HEK293T (cell line): ENCODE data around the gene PSMA5.

Source experiments
- ARNT ChIP-seq: fragments of 450-650 bp; IDR thresholded peaks from 2 replicates; pipeline ENCODE4 v1.6.1; 2017; ENCODE audit warnings: mild to moderate bottlenecking
- BHLHE40 ChIP-seq: fragments of 450-650 bp; IDR thresholded peaks from 2 replicates; pipeline ENCODE4 v1.6.1; 2016; ENCODE audit warnings: mild to moderate bottlenecking, moderate library complexity, borderline replicate concordance
- FOXA1 ChIP-seq: fragments of 450-650 bp; IDR thresholded peaks from 2 replicates; pipeline ENCODE4 v1.6.1; 2016; ENCODE audit warnings: mild to moderate bottlenecking
- FOXK2 ChIP-seq: fragments of 450-650 bp; IDR thresholded peaks from 2 replicates; pipeline ENCODE4 v1.6.1; 2016; ENCODE audit warnings: mild to moderate bottlenecking
- FOXM1 ChIP-seq: fragments of 450-650 bp; IDR thresholded peaks from 2 replicates; pipeline ENCODE4 v1.6.1; 2017; ENCODE audit warnings: mild to moderate bottlenecking, borderline replicate concordance
- L3MBTL2 ChIP-seq: fragments of 450-650 bp; conservative IDR thresholded peaks from 2 replicates; pipeline ENCODE4 v1.6.1; 2016; ENCODE audit warnings: mild to moderate bottlenecking
- NFRKB ChIP-seq: fragments of 450-650 bp; IDR thresholded peaks from 2 replicates; pipeline ENCODE4 v1.6.1; 2016; ENCODE audit warnings: mild to moderate bottlenecking, moderate library complexity
- SP1 ChIP-seq: fragments of 450-650 bp; IDR thresholded peaks from 2 replicates; pipeline ENCODE4 v1.6.1; 2017
- SUZ12 ChIP-seq: fragments of 450-650 bp; IDR thresholded peaks from 2 replicates; pipeline ENCODE4 v1.6.1; 2016; ENCODE audit warnings: mild to moderate bottlenecking
- TARDBP ChIP-seq: fragments of 450-650 bp; IDR thresholded peaks from 2 replicates; pipeline ENCODE4 v1.6.1; 2016
- ZNF384 ChIP-seq: fragments of 450-650 bp; IDR thresholded peaks from 2 replicates; pipeline ENCODE4 v1.6.1; 2016

DNA sequence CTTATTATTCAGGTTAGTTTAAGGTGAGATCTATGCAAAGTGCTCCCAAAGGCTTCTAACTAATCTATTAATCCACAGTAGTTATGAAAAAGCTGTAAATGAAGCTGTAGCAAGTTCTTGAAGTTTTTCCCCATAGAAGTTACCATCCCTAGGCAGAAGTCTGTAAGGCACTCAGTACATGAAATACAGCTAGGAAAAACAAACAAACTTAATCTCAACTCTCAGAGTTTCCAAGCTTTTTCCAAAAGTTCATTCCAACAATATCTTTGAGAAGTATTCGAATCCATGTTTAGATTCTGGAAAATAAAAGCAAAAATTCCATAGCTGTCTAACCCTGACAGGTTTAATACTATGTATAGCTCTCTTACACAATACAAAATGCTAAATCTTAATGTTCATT lies 69.7 kb downstream of the PSMA5 start:
- TF ChIP-seq FOXM1 (no peak), FOXK2 (no peak), ARNT (no peak), FOXA1 (no peak), TARDBP (no peak), SP1 (no peak), L3MBTL2 (no peak), NFRKB (no peak), SUZ12 (no peak), BHLHE40 (no peak), ZNF384 (no peak)
